IMR-90 (cell line): ENCODE data around the gene HOMER3. TPM values are rescaled to one million over a fixed set of nuclear protein-coding genes. Genes with fewer than 3 reads are reported as not detected.
A peak's percentile ranks its signal among the peaks of the same experiment; 100 is the strongest.

Experiments
- ATAC-seq: fragments of 200-7000 bp; cut with Tn5 transposase; 2 replicates; pipeline ENCODE4 v1.9.1; 2020; ENCODE audit warnings: low read depth, mild to moderate bottlenecking, moderate library complexity
- BruUV-seq: library from RNA; stranded (reverse); fragments of 400-500 nt; replicated peaks from 2 replicates; lab custom pipeline; 2021; lab: Mats Ljungman, UMichigan
- CTCF ChIA-PET: fragments of 300-600 bp; formaldehyde crosslinking; extraction: SDS; loops from one replicate; lab custom pipeline; 2021; ENCODE audit warnings: antibody characterized with exemption; lab: Yijun Ruan, JAX
- POLR2A ChIA-PET: fragments of 300-600 bp; sonication (Branson Sonifier 250); formaldehyde crosslinking; loops from one replicate; lab custom pipeline; 2022; ENCODE audit warnings: antibody characterized with exemption; ENCODE audit not compliant: unreplicated experiment; lab: Charles Lee
- DNase-seq: peaks from one replicate; pipeline ENCODE4 v3.0.0; 2013
- H2AFZ ChIP-seq: replicated peaks from 2 replicates; pipeline ENCODE3; 2013; ENCODE audit warnings: low read length, mild to moderate bottlenecking; ENCODE audit not compliant: poor library complexity
- H2AK5ac ChIP-seq: 2 replicates; pipeline ENCODE4 v1.6.1; 2013; ENCODE audit warnings: low read depth, low read length, inconsistent platforms
- H2AK9ac ChIP-seq: replicated peaks from 2 replicates; pipeline ENCODE3; 2013; ENCODE audit warnings: mild to moderate bottlenecking, low read depth, low read length, moderate library complexity; ENCODE audit not compliant: poor library complexity
- H2BK120ac ChIP-seq: 2 replicates; pipeline ENCODE4 v1.6.1; 2013; ENCODE audit warnings: low read depth, low read length, inconsistent platforms
- H2BK15ac ChIP-seq: 3 replicates; pipeline ENCODE4 v1.6.1; 2013; ENCODE audit warnings: low read depth, low read length, inconsistent platforms
- H2BK20ac ChIP-seq: 2 replicates; pipeline ENCODE4 v1.6.1; 2013; ENCODE audit warnings: low read depth, mild to moderate bottlenecking, inconsistent platforms, low read length, moderate library complexity
- H2BK5ac ChIP-seq: 2 replicates; pipeline ENCODE4 v1.6.1; 2013; ENCODE audit warnings: mild to moderate bottlenecking, low read depth, low read length, inconsistent platforms; ENCODE audit not compliant: poor library complexity, severe bottlenecking
- H3K14ac ChIP-seq: replicated peaks from 2 replicates; pipeline ENCODE4 v1.6.1; 2013; ENCODE audit warnings: low read depth, low read length, inconsistent platforms
- H3K18ac ChIP-seq: 2 replicates; pipeline ENCODE4 v1.6.1; 2013; ENCODE audit warnings: low read depth, low read length, control low read depth
- H3K23ac ChIP-seq: 2 replicates; pipeline ENCODE4 v1.6.1; 2013; ENCODE audit warnings: low read depth, low read length, inconsistent platforms
- H3K27ac ChIP-seq: 2 replicates; pipeline ENCODE4 v1.5.1; 2013; ENCODE audit warnings: mild to moderate bottlenecking, control low read depth, low read length; ENCODE audit not compliant: insufficient read depth
- H3K27me3 ChIP-seq: 2 replicates; pipeline ENCODE4 v1.6.1; 2013; ENCODE audit warnings: low read length; ENCODE audit not compliant: control insufficient read depth, insufficient read depth
- H3K36me3 ChIP-seq: 2 replicates; pipeline ENCODE4 v1.6.1; 2013; ENCODE audit warnings: low read length, mixed read lengths; ENCODE audit not compliant: control insufficient read depth, insufficient read depth
- H3K4ac ChIP-seq: 2 replicates; pipeline ENCODE4 v1.6.1; 2013; ENCODE audit warnings: low read depth, low read length, inconsistent platforms
- H3K4me1 ChIP-seq: 2 replicates; pipeline ENCODE4 v1.6.1; 2013; ENCODE audit warnings: low read length, mixed read lengths; ENCODE audit not compliant: control insufficient read depth, insufficient read depth
- H3K4me2 ChIP-seq: 2 replicates; pipeline ENCODE4 v1.6.1; 2013; ENCODE audit warnings: low read depth, mild to moderate bottlenecking, control low read depth, low read length, moderate library complexity
- H3K4me3 ChIP-seq: 2 replicates; pipeline ENCODE4 v1.5.1; 2013; ENCODE audit warnings: low read depth, mild to moderate bottlenecking, control low read depth, low read length, moderate library complexity; ENCODE audit not compliant: insufficient read depth
- H3K56ac ChIP-seq: 2 replicates; pipeline ENCODE4 v1.6.1; 2013; ENCODE audit warnings: low read length, inconsistent platforms; ENCODE audit not compliant: insufficient read depth; ENCODE audit errors: extremely low read depth
- H3K79me1 ChIP-seq, 2 experiments: 2 replicates each; pipeline ENCODE4 v1.6.1; 2013; ENCODE audit warnings: low read length in 2 of 2, inconsistent platforms in 1 of 2, low read depth in 1 of 2
- H3K9ac ChIP-seq: 2 replicates; pipeline ENCODE4 v1.6.1; 2013; ENCODE audit warnings: low read depth, low read length, control low read depth
- H3K9me1 ChIP-seq: 2 replicates; pipeline ENCODE4 v1.6.1; 2013; ENCODE audit warnings: low read length, inconsistent platforms; ENCODE audit not compliant: insufficient read depth
- H3K9me3 ChIP-seq: 2 replicates; pipeline ENCODE4 v1.6.1; 2013; ENCODE audit warnings: low read length; ENCODE audit not compliant: control insufficient read depth, insufficient read depth
- H4K20me1 ChIP-seq: 2 replicates; pipeline ENCODE4 v1.6.1; 2013; ENCODE audit warnings: low read length, inconsistent platforms; ENCODE audit not compliant: insufficient read depth
- H4K5ac ChIP-seq: 2 replicates; pipeline ENCODE4 v1.6.1; 2013; ENCODE audit warnings: mild to moderate bottlenecking, low read depth, low read length, control low read depth
- H4K8ac ChIP-seq, 2 experiments: 2 replicates each; pipeline ENCODE4 v1.6.1; 2013; ENCODE audit warnings: low read depth in 2 of 2, low read length in 2 of 2, control low read depth in 1 of 2, inconsistent platforms in 1 of 2
- H4K91ac ChIP-seq: 2 replicates; pipeline ENCODE4 v1.6.1; 2013; ENCODE audit warnings: low read depth, low read length, inconsistent platforms; ENCODE audit not compliant: insufficient read depth
- MXI1 ChIP-seq: IDR thresholded peaks from 2 replicates; pipeline ENCODE4 v1.6.1; 2012; ENCODE audit warnings: low read depth, mild to moderate bottlenecking, low read length, moderate library complexity, borderline replicate concordance
- WGBS, 2 experiments: methylation state at CpG; one replicate each; pipeline versions ENCODE4 v1.1.5 to v1.1.7; 2013; ENCODE audit warnings: missing lambda C conversion rate in 2 of 2; ENCODE audit not compliant: insufficient read length in 1 of 2; ENCODE audit errors: extremely low coverage in 2 of 2; 5-methylcytosine and 5-hydroxymethylcytosine counted together
- dilution Hi-C: fragments of 300-500 bp; cut with HindIII; formaldehyde crosslinking; loops from one replicate; pipeline ENCODE4 v1.14.3; 2018; ENCODE audit warnings: low sequenced_read_pairs; ENCODE audit not compliant: unreplicated experiment
- in situ Hi-C: fragments of 300-500 bp; cut with MboI; formaldehyde crosslinking; loops from 3 replicates; pipeline ENCODE4 v1.14.3; 2019; ENCODE audit warnings: low sequenced_read_pairs, inconsistent platforms, mixed read lengths
- intact Hi-C: fragments of 100-400 bp; cut with micrococcal nuclease; formaldehyde crosslinking; loops from 2 replicates; pipeline ENCODE4 v1.10.0; 2022
- polyA plus RNA-seq, 3 experiments: library from polyadenylated mRNA; depleted of rRNA; stranded (reverse); fragments of >200 nt; gene quantifications; 2 replicates each; pipeline ENCODE4 v1.2.3, GENCODE V29; 2012; ENCODE audit warnings: low replicate concordance in 1 of 3
- total RNA-seq: library from RNA; depleted of rRNA; stranded (reverse); fragments of >200 nt; gene quantifications from 2 replicates; pipeline ENCODE4 v1.2.3, GENCODE V29; 2012

The HOMER3 gene
- total and polyA plus RNA-seq, 2 of the 4 experiments (the other 2 are of a cell fraction), result 53.4 to 77.0 TPM

GRCh38 chr19:18955042-18955441 lies 14.0 kb upstream of the HOMER3 start:
- H3K4me1 ChIP-seq, result no peaks in the 10 kb centered on the region
- 0 out of 2 replicates have a peak, but pooled peaks cover 2% of the 10 kb centered on the region for H3K27me3 ChIP-seq
- no peak for DNase-seq
- H4K5ac ChIP-seq, result no peak overlapping the region
- H3K23ac ChIP-seq, result no peak overlapping the region
- no peak overlapping the region for H4K91ac ChIP-seq
- POLR2A ChIA-PET, result no interaction called here
- H2AK9ac ChIP-seq, result no peak overlapping the region
- H3K4me3 ChIP-seq, result no peak overlapping the region
- peaks cover 3% of the 10 kb centered on the region; the same call in 1 of the 2 replicates for H3K9me1 ChIP-seq
- WGBS, 2 experiments, result 100% methylated on average over 2 of the region's 2 CpGs
- no peak for ATAC-seq
- no peak for TF ChIP-seq MXI1
- no peak overlapping the region for H2AFZ ChIP-seq
- CTCF ChIA-PET, result no interaction called here
- dilution Hi-C loops, result no loop called here
- H4K8ac ChIP-seq, result no peak overlapping the region
- no peak overlapping the region for H3K4me2 ChIP-seq
- intact Hi-C loops, result no loop called here
- no peak overlapping the region for H3K56ac ChIP-seq
- H3K9me3 ChIP-seq, result no peaks in the 10 kb centered on the region
- no peaks in the 10 kb centered on the region for H3K36me3 ChIP-seq
- no peak overlapping the region for H2BK20ac ChIP-seq
- TSS peak; percentile 53 for BruUV-seq
- no peaks in the 10 kb centered on the region; the same call in 1 of the 2 replicates for H4K20me1 ChIP-seq
- no peak overlapping the region for H3K27ac ChIP-seq
- no peaks in the 10 kb centered on the region for H3K79me1 ChIP-seq
- H3K18ac ChIP-seq, result no peak overlapping the region
- H2BK15ac ChIP-seq, result no peak overlapping the region
- H3K4ac ChIP-seq, result no peak overlapping the region
- no peak overlapping the region for H2BK5ac ChIP-seq
- H3K14ac ChIP-seq, result no peak overlapping the region
- no peak overlapping the region for H2AK5ac ChIP-seq
- H3K9ac ChIP-seq, result no peak overlapping the region
- no peak overlapping the region for H2BK120ac ChIP-seq
- in situ Hi-C loops, result no loop called here
